ENCODE results near the gene PSMD7. TPM values are rescaled to one million over a fixed set of nuclear protein-coding genes. Genes with fewer than 3 reads are reported as not detected.

Gene PSMD7
- total RNA-seq (2022) (149 and 152 TPM in 2 replicates), Bru-seq, nascent RNA (percentile 98 among the genes with signal in this experiment), BruChase-seq, experiment 1, labeled RNA remaining after a 6-hour chase (percentile 97 among the genes with signal in this experiment), BruChase-seq, experiment 2, labeled RNA remaining after a 2-hour chase (percentile 97 among the genes with signal in this experiment)
- long read RNA-seq, transcript PSMD7-201 (7 exons, 1,670 nt) = major isoform, 361 of 385 reads
- long read RNA-seq, partial matches to known transcripts = 3 of 385 reads
- long read RNA-seq, other reads (novel, unspliced or antisense) = 17 of 385 reads

DNA sequence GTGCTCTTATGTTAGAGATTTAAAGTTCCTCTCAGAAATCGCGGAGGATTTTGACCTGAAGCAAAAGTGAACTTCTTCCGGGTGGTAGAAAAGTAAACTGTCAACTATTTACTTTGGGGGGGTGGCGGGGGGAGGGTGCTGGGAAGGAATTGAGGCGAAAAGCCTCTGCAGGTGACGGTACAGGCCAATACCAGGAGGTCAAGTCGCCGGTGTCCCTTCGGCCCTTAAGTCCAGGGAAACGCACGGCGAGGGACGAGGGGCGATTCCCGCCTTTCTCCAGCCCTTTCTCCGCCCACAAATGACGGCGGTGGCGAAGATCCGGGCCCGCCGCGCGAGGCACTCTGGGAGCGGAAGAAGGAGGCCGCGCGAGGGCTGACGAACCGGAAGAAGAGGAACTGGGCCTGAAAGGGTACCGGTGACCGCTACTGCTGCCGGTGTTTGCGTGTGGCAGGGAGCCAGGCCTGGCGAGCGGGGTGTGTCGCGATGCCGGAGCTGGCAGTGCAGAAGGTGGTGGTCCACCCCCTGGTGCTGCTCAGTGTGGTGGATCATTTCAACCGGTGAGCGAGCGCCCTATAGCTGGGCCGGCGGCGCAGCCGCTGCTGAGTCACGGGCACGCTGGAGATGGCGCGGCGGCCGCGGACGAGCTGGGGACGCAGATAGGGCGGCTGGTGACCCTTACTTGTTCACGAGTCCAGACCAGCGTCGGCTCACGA lies at the start of gene PSMD7:
Gene PSMD7, plus strand, starts transcription at position 383 of the 713 bp plus-strand sequence. Its CDS starts 101 bp downstream, at position 484.
- peak within 1 kb of the TSS; percentile 82 for H3K4me3 Mint-ChIP-seq (ENCODE audit: low read depth, unreplicated experiment)
- CTCF ChIA-PET = interaction anchor here (0.6 to 1.5 kb wide), 3 partner anchors 9 to 21 kb away, joined by 3 to 7 read pairs (median 4); no protein-coding TSS in a partner anchor
- peaks cover 59% of the 10 kb centered on the region for H3K36me3 Mint-ChIP-seq (ENCODE audit: insufficient read depth, unreplicated experiment)
- no TSS peak for BruUV-seq (replicated peaks)
- intact Hi-C loops (cut with micrococcal nuclease; ENCODE audit: unreplicated experiment) = no loop called here
- H3K27ac Mint-ChIP-seq (ENCODE audit: unreplicated experiment) = peak within 1 kb of the TSS; percentile 92
- peaks cover 30% of the 10 kb centered on the region for H3K4me1 Mint-ChIP-seq (ENCODE audit: low read depth, unreplicated experiment)
- H3K9me3 Mint-ChIP-seq (ENCODE audit: low read depth, unreplicated experiment) = no peaks in the 10 kb centered on the region
- peak; percentile 95 for DNase-seq
- TF ChIP-seq, protein P1, sequence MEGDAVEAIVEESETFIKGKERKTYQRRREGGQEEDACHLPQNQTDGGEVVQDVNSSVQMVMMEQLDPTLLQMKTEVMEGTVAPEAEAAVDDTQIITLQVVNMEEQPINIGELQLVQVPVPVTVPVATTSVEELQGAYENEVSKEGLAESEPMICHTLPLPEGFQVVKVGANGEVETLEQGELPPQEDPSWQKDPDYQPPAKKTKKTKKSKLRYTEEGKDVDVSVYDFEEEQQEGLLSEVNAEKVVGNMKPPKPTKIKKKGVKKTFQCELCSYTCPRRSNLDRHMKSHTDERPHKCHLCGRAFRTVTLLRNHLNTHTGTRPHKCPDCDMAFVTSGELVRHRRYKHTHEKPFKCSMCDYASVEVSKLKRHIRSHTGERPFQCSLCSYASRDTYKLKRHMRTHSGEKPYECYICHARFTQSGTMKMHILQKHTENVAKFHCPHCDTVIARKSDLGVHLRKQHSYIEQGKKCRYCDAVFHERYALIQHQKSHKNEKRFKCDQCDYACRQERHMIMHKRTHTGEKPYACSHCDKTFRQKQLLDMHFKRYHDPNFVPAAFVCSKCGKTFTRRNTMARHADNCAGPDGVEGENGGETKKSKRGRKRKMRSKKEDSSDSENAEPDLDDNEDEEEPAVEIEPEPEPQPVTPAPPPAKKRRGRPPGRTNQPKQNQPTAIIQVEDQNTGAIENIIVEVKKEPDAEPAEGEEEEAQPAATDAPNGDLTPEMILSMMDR (IDR thresholded peaks at IDR 0.05; ENCODE audit: unreplicated experiment) = no peak
- H3K27me3 Mint-ChIP-seq (ENCODE audit: unreplicated experiment) = no peaks in the 10 kb centered on the region

DNA sequence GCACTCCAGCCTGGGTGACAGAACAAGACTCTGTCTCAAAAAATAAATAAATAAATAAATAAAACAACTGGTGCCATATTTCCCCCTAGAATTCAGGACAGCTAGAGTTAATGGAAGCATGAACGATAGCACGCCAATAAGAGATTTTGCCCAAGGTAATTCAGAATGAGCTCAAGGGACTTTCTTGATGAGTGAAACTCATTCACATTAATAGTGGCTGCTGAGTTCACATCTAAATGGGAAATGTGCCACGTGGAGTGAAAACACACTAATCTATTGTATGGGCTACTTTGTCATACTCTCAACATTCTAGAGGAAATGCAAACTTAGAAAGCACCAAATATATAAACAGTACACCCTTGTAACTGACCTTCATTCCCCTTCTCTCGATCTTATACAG lies 47.4 kb upstream of the PSMD7 start:
- no peak overlapping the region for H3K4me3 Mint-ChIP-seq (ENCODE audit: low read depth, unreplicated experiment)
- CTCF ChIA-PET = no interaction called here
- BruUV-seq (replicated peaks) = no TSS peak
- TF ChIP-seq, protein P1 (IDR thresholded peaks at IDR 0.05; ENCODE audit: unreplicated experiment) = no peak
- no peaks in the 10 kb centered on the region for H3K9me3 Mint-ChIP-seq (ENCODE audit: low read depth, unreplicated experiment)
- intact Hi-C loops (cut with micrococcal nuclease; ENCODE audit: unreplicated experiment) = no loop called here
- H3K4me1 Mint-ChIP-seq (ENCODE audit: low read depth, unreplicated experiment) = no peaks in the 10 kb centered on the region
- peaks cover 72% of the 10 kb centered on the region for H3K27me3 Mint-ChIP-seq (ENCODE audit: unreplicated experiment)
- no peak for DNase-seq
- no peaks in the 10 kb centered on the region for H3K36me3 Mint-ChIP-seq (ENCODE audit: insufficient read depth, unreplicated experiment)
- no peak overlapping the region for H3K27ac Mint-ChIP-seq (ENCODE audit: unreplicated experiment)

DNA sequence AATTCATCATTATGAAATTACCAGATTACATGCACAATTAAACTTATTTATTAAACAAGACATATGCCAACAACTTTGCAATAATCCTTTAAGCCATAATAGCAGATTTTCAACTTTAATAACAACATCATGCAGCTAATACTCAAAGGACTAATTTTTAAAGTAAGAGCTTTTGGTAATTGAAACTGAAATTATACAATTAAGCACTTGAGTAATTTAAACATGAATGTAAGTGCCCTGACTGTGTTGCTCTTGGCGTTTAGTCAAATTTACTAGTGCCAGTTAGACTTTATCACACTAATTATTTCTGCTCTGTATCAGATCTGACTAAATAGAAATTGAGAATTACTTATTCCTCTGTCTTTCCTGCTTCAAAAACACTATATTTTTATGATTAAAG lies 46.8 kb upstream of the PSMD7 start:
- Mint-ChIP-seq H3K27ac (ENCODE audit: unreplicated experiment) (no peak overlapping the region), H3K36me3 (ENCODE audit: insufficient read depth, unreplicated experiment) (no peaks in the 10 kb centered on the region), H3K9me3 (ENCODE audit: low read depth, unreplicated experiment) (no peaks in the 10 kb centered on the region), H3K4me3 (ENCODE audit: low read depth, unreplicated experiment) (no peak overlapping the region), H3K4me1 (ENCODE audit: low read depth, unreplicated experiment) (no peaks in the 10 kb centered on the region), H3K27me3 (ENCODE audit: unreplicated experiment) (peaks cover 66% of the 10 kb centered on the region)
- CTCF ChIA-PET = no interaction called here
- intact Hi-C loops (cut with micrococcal nuclease; ENCODE audit: unreplicated experiment) = no loop called here
- TF ChIP-seq, protein P1 (IDR thresholded peaks at IDR 0.05; ENCODE audit: unreplicated experiment) = no peak
- no peak for DNase-seq
- no TSS peak for BruUV-seq (replicated peaks)

DNA sequence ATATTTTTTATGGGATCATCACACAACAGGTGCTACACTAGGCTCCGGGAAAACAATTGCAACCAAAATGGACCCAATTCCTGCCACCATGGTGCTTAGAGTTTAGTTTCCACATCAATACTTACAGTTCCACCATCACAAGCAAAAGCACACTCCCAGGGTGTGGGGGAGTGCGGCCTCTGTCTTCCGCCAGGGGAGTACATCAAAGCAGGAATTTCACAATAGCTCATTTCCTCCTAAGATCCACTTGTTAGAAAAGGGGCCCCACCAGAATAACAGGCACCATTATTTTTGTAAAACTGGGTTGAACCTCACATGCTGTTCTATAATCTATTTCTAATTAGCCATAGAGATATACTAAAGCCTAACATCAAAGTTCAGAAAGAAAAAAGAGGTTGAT lies 44.3 kb upstream of the PSMD7 start:
- H3K27ac Mint-ChIP-seq (ENCODE audit: unreplicated experiment) = no peak overlapping the region
- H3K4me3 Mint-ChIP-seq (ENCODE audit: low read depth, unreplicated experiment) = no peak overlapping the region
- no peak for DNase-seq
- no peaks in the 10 kb centered on the region for H3K36me3 Mint-ChIP-seq (ENCODE audit: insufficient read depth, unreplicated experiment)
- CTCF ChIA-PET = no interaction called here
- intact Hi-C loops (cut with micrococcal nuclease; ENCODE audit: unreplicated experiment) = no loop called here
- no TSS peak for BruUV-seq (replicated peaks)
- no peaks in the 10 kb centered on the region for H3K9me3 Mint-ChIP-seq (ENCODE audit: low read depth, unreplicated experiment)
- TF ChIP-seq, protein P1 (IDR thresholded peaks at IDR 0.05; ENCODE audit: unreplicated experiment) = no peak
- H3K27me3 Mint-ChIP-seq (ENCODE audit: unreplicated experiment) = peaks cover 57% of the 10 kb centered on the region
- no peaks in the 10 kb centered on the region for H3K4me1 Mint-ChIP-seq (ENCODE audit: low read depth, unreplicated experiment)
